Right renal cortex interstitium (tissue), 3 donors: ENCODE data around the gene KRT6C. TPM values are rescaled to one million over a fixed set of nuclear protein-coding genes. Genes with fewer than 3 reads are reported as not detected.
"Not testable (repeated sequence)": the region's sequence is repeated elsewhere in the genome, so short reads cannot be mapped to it uniquely, and the experiment has no call there.

ENCODE experiments used
- DNase-seq, 3 donors: peaks; one replicate each; pipeline ENCODE4 v3.0.0-alpha.2; 2013; ENCODE audit warnings: low read depth in 3 of 3, low spot score in 2 of 3
- polyA plus RNA-seq, 3 donors: library from polyadenylated mRNA; unstranded; fragments of 120-200 nt; gene quantifications; one replicate each; pipeline ENCODE4 v1.2.1, GENCODE V29; 2013; ENCODE audit not compliant: insufficient read length in 3 of 3

KRT6C gene
- polyA plus RNA-seq, 3 donors: not detected

- not testable (repeated sequence) for DNase-seq
Measured at GRCh38 chr12:52500574-52500973, 27.0 kb upstream of the KRT6C start.

- no peak for DNase-seq
Measured at GRCh38 chr12:52499806-52500560, 26.4 kb upstream of the KRT6C start.

GRCh38 chr12:52498946-52499345 is 25.3 kb upstream of the KRT6C start:
- DNase-seq: no peak

GRCh38 chr12:52497975-52498374 is 24.4 kb upstream of the KRT6C start:
- DNase-seq: no peak

- DNase-seq: no peak
Measured at GRCh38 chr12:52496590-52497071, 23.0 kb upstream of the KRT6C start.

- no peak for DNase-seq
Measured at GRCh38 chr12:52496054-52496453, 22.4 kb upstream of the KRT6C start.

- DNase-seq: peak in 1 of 3 donors; percentile 13
Measured at GRCh38 chr12:52495389-52495788, 21.8 kb upstream of the KRT6C start.

GRCh38 chr12:52494518-52494917 is 20.9 kb upstream of the KRT6C start:
- DNase-seq: no peak

GRCh38 chr12:52494100-52494499 is 20.5 kb upstream of the KRT6C start:
- no peak for DNase-seq

- no peak for DNase-seq
Measured at GRCh38 chr12:52493172-52493571, 19.6 kb upstream of the KRT6C start, which contains the start of gene KRT6A. KRT6A (minus strand) TSS chr12:52493257; CDS start chr12:52493188, 69 bp downstream.

GRCh38 chr12:52492405-52492804 is 18.8 kb upstream of the KRT6C start:
- DNase-seq: not testable (repeated sequence)

GRCh38 chr12:52491495-52491894 is 17.9 kb upstream of the KRT6C start:
- not testable (repeated sequence) for DNase-seq

GRCh38 chr12:52488736-52489135 is 15.1 kb upstream of the KRT6C start:
- DNase-seq: no peak

- not testable (repeated sequence) for DNase-seq
Measured at GRCh38 chr12:52487744-52488443, 14.3 kb upstream of the KRT6C start.

- no peak for DNase-seq
Measured at GRCh38 chr12:52487211-52487610, 13.6 kb upstream of the KRT6C start.

GRCh38 chr12:52486166-52487105 is 12.8 kb upstream of the KRT6C start:
- DNase-seq: no peak

GRCh38 chr12:52480073-52480472 is 6.5 kb upstream of the KRT6C start:
- no peak for DNase-seq

GRCh38 chr12:52477651-52478050 is 4.0 kb upstream of the KRT6C start:
- DNase-seq: no peak

GRCh38 chr12:52474212-52474611 is 607 bp upstream of the KRT6C start:
- DNase-seq: no peak

GRCh38 chr12:52469853-52470252 is 3.8 kb downstream of the KRT6C start:
- no peak for DNase-seq

- no peak for DNase-seq
Measured at GRCh38 chr12:52464897-52465296, 8.7 kb downstream of the KRT6C start.
